ENCODE data around the gene HECTD1. TPM values are rescaled to one million over a fixed set of nuclear protein-coding genes. Genes with fewer than 3 reads are reported as not detected.

Gene HECTD1
- total RNA-seq, 1 donor from 2014 or later = 143 TPM

DNA sequence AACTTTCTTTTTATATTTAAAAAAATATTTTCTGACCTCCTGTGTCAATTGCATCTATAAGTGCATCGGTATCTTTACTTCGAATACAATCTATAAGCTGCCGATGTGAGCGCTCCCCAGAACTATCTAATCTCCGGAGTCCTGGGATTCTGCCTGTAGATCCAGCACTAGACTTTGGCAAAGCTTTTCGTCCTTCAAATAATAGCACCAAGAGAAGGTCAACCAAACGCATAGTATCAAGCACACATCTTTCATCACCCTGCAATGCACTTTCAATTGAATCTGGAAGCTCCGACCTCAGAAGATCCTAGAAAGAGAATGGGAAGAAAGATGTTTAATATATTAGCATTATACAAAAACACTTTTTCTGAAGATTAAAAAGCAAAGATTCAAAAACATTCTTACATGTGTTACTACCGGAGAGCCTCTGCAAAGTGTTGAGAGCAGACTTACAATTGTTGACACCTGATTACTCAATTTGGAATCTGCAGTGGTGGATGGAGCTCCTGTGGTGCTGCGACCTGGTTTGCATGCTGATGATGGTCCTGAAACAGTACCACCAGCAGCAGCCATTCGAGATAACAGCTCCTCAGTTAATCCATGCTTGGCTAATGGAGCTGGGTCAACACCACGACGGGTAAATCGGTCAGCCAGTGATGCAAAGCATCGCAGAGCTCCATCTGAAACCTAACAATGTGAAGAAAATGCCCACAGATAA is 34.3 kb downstream of the HECTD1 start:
- DNase-seq (ENCODE audit: extremely low spot score, unreplicated experiment) = no peak
- peaks cover 29% of the 10 kb centered on the region for H3K36me3 Mint-ChIP-seq
- H3K27ac Mint-ChIP-seq = no peak overlapping the region
- no peak overlapping the region for H3K4me3 Mint-ChIP-seq
- TF ChIP-seq, protein P1, sequence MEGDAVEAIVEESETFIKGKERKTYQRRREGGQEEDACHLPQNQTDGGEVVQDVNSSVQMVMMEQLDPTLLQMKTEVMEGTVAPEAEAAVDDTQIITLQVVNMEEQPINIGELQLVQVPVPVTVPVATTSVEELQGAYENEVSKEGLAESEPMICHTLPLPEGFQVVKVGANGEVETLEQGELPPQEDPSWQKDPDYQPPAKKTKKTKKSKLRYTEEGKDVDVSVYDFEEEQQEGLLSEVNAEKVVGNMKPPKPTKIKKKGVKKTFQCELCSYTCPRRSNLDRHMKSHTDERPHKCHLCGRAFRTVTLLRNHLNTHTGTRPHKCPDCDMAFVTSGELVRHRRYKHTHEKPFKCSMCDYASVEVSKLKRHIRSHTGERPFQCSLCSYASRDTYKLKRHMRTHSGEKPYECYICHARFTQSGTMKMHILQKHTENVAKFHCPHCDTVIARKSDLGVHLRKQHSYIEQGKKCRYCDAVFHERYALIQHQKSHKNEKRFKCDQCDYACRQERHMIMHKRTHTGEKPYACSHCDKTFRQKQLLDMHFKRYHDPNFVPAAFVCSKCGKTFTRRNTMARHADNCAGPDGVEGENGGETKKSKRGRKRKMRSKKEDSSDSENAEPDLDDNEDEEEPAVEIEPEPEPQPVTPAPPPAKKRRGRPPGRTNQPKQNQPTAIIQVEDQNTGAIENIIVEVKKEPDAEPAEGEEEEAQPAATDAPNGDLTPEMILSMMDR (conservative IDR thresholded peaks at IDR 0.05) = no peak
- H3K27me3 Mint-ChIP-seq = no peaks in the 10 kb centered on the region
- no peaks in the 10 kb centered on the region for H3K9me3 Mint-ChIP-seq
- H3K4me1 Mint-ChIP-seq (ENCODE audit: unreplicated experiment) = no peaks in the 10 kb centered on the region

DNA sequence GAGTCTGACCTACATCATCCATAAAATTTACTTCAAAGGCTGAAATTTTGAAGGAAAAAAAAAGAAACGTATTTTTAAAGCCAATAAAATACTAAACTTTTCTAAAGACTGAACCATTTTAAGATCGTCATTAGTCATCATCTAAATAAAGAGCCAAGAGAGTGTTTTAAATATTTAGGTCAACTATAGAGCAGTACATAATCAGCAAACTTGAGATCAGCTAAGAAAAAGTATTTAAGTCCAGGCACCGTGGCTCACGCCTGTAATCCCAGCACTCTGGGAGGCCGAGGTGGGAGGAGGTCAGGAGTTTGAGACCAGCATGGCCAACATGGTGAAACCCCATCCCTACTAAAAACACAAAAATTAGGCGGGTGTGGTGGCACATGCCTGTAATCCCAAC is 35.5 kb downstream of the HECTD1 start:
- no peaks in the 10 kb centered on the region for H3K4me1 Mint-ChIP-seq (ENCODE audit: unreplicated experiment)
- TF ChIP-seq, protein P1 (conservative IDR thresholded peaks at IDR 0.05) = no peak
- no peaks in the 10 kb centered on the region for H3K27me3 Mint-ChIP-seq
- no peak for DNase-seq (ENCODE audit: extremely low spot score, unreplicated experiment)
- H3K4me3 Mint-ChIP-seq = no peak overlapping the region
- H3K27ac Mint-ChIP-seq = no peak overlapping the region
- peaks cover 32% of the 10 kb centered on the region for H3K36me3 Mint-ChIP-seq
- no peaks in the 10 kb centered on the region for H3K9me3 Mint-ChIP-seq

DNA sequence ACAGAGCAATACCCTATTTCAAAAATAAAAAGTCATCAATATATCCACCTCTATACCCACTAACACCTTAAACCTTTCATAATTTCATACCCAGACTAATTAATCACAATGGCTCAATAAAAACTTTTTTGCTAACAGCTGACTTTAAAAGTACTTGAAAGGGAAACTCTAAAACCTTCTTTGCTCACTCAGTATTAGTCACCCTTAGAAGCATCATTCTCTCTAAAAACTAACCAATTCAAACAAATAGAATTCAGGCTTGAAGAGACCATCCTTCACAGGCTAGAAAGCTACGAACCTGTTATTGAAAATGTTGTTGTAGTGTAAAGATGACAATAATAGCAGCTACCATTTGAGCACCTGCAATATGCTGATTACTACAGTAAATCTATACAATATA is 37.2 kb downstream of the HECTD1 start:
- H3K4me1 Mint-ChIP-seq (ENCODE audit: unreplicated experiment) = no peaks in the 10 kb centered on the region
- TF ChIP-seq, protein P1 (conservative IDR thresholded peaks at IDR 0.05) = no peak
- no peak for DNase-seq (ENCODE audit: extremely low spot score, unreplicated experiment)

DNA sequence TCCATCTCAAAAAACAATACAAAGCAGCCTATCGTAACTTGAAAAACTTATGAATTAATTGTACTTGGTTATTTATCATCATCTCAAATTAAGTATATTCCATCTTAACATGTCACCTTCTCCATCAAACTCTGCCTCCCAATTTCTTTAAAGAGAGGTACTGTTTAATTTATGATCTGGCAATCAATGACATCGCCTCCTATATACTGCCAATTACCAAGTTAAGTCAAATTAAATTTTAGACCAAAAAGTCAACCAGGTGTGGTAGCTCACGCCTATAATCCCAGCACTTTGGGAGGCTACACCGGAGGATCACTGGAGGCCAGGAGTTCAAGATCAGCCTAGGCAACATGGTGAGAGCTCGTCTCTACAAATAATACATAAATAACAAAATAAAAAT is 37.7 kb downstream of the HECTD1 start:
- no peaks in the 10 kb centered on the region for H3K9me3 Mint-ChIP-seq
- TF ChIP-seq, protein P1 (conservative IDR thresholded peaks at IDR 0.05) = no peak
- DNase-seq (ENCODE audit: extremely low spot score, unreplicated experiment) = no peak
- H3K27ac Mint-ChIP-seq = no peak overlapping the region
- no peaks in the 10 kb centered on the region for H3K27me3 Mint-ChIP-seq
- H3K36me3 Mint-ChIP-seq = peaks cover 37% of the 10 kb centered on the region
- no peaks in the 10 kb centered on the region for H3K4me1 Mint-ChIP-seq (ENCODE audit: unreplicated experiment)
- no peak overlapping the region for H3K4me3 Mint-ChIP-seq

More for the DNA sequence above, 37.2 kb downstream of the HECTD1 start:
- no peaks in the 10 kb centered on the region for H3K27me3 Mint-ChIP-seq
- H3K27ac Mint-ChIP-seq = no peak overlapping the region
- H3K36me3 Mint-ChIP-seq = peaks cover 37% of the 10 kb centered on the region
- H3K4me3 Mint-ChIP-seq = no peak overlapping the region
- no peaks in the 10 kb centered on the region for H3K9me3 Mint-ChIP-seq

DNA sequence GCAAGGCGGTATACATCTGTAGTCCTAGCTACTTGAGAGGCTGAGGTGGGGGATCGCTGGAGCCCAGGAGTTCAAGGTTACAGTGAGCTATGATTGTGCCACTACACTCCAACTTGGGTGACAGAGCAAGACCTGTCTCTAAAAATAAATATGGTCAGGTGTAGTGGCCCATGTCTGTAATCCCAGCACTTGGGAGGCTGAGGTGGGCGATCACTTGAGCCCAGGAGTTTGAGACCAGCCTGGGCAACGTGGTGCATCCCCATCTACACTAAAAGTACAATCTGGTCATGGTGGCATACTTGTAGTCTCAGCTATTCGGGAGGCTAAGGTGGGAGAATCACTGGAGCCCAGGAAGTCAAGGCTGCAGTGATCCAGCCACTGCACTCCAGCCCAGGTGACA is 40.6 kb downstream of the HECTD1 start:
- Mint-ChIP-seq H3K4me1 (ENCODE audit: unreplicated experiment) (no peaks in the 10 kb centered on the region), H3K9me3 (no peaks in the 10 kb centered on the region), H3K27me3 (no peaks in the 10 kb centered on the region), H3K36me3 (peaks cover 36% of the 10 kb centered on the region), H3K27ac (no peak overlapping the region), H3K4me3 (no peak overlapping the region)
- TF ChIP-seq, protein P1 (conservative IDR thresholded peaks at IDR 0.05) = no peak
- DNase-seq (ENCODE audit: extremely low spot score, unreplicated experiment) = no peak

DNA sequence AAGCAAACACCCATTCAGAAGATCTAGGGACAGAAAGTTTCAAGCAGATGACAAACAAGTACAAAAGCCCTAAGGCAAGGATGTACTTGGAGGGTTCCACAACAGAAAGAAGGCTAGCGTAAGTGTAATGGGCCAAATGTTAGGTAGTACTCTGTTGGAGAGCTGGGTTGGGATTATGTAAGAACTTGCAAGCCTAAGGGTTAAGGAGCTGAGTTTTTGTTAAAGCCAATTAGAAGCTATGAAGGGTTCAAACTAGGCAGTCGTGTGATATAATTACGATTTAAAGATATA is 41.4 kb downstream of the HECTD1 start:
- DNase-seq (ENCODE audit: extremely low spot score, unreplicated experiment) = no peak
- TF ChIP-seq, protein P1 (conservative IDR thresholded peaks at IDR 0.05) = no peak
- no peak overlapping the region for H3K4me3 Mint-ChIP-seq
- peaks cover 36% of the 10 kb centered on the region for H3K36me3 Mint-ChIP-seq
- no peaks in the 10 kb centered on the region for H3K9me3 Mint-ChIP-seq
- no peaks in the 10 kb centered on the region for H3K4me1 Mint-ChIP-seq (ENCODE audit: unreplicated experiment)
- no peak overlapping the region for H3K27ac Mint-ChIP-seq
- H3K27me3 Mint-ChIP-seq = no peaks in the 10 kb centered on the region
